Activated CD4-positive, CD25-positive, alpha-beta regulatory T cell treated with anti-CD3 and anti-CD28 coated beads, Interleukin-2, amount 50 U/mL, for 16 hours (primary cell): ENCODE data around the gene PPIL1.

Experiments
- DNase-seq: peaks from one replicate; pipeline ENCODE4 v3.0.0-alpha.2; 2020; ENCODE audit warnings: low read depth, low spot score

The PPIL1 gene

GRCh38 chr6:36888654-36889481 lies 14.3 kb upstream of the PPIL1 start:
- no peak for DNase-seq

- no peak for DNase-seq
Measured at GRCh38 chr6:36888115-36888643, 13.6 kb upstream of the PPIL1 start.

GRCh38 chr6:36886950-36887618 lies 12.5 kb upstream of the PPIL1 start:
- DNase-seq: no peak

- peak; percentile 98 for DNase-seq
Measured at GRCh38 chr6:36885461-36886401, 11.1 kb upstream of the PPIL1 start, which contains the start of gene C6orf89. TSS of gene C6orf89 (plus strand) at chr6:36885952. CDS start at chr6:36899445, 13,493 bp downstream.

GRCh38 chr6:36884610-36885009 lies 10.0 kb upstream of the PPIL1 start:
- no peak for DNase-seq

GRCh38 chr6:36875250-36875633 lies 639 bp upstream of the PPIL1 start:
- no peak for DNase-seq

- DNase-seq: no peak
Measured at GRCh38 chr6:36873612-36874442, 776 bp downstream of the PPIL1 start.

- DNase-seq: no peak
Measured at GRCh38 chr6:36873115-36873514, 1.5 kb downstream of the PPIL1 start.

GRCh38 chr6:36871686-36872085 lies 2.9 kb downstream of the PPIL1 start:
- DNase-seq: no peak

GRCh38 chr6:36867471-36868224 lies 7.0 kb downstream of the PPIL1 start:
- no peak for DNase-seq

GRCh38 chr6:36865835-36866234 lies 8.8 kb downstream of the PPIL1 start:
- no peak for DNase-seq

GRCh38 chr6:36863670-36864540 lies 10.7 kb downstream of the PPIL1 start:
- no peak for DNase-seq

- no peak for DNase-seq
Measured at GRCh38 chr6:36862848-36863382, 11.7 kb downstream of the PPIL1 start.

GRCh38 chr6:36862164-36862847 lies 12.3 kb downstream of the PPIL1 start:
- no peak for DNase-seq

GRCh38 chr6:36860126-36860525 lies 14.5 kb downstream of the PPIL1 start:
- no peak for DNase-seq

GRCh38 chr6:36858407-36858981 lies 16.1 kb downstream of the PPIL1 start:
- no peak for DNase-seq

GRCh38 chr6:36857325-36857724 lies 17.3 kb downstream of the PPIL1 start:
- no peak for DNase-seq

- no peak for DNase-seq
Measured at GRCh38 chr6:36856277-36856676, 18.3 kb downstream of the PPIL1 start.
